Endodermal cell (in vitro differentiated cells): ENCODE results near the gene PRDM2. TPM values are rescaled to one million over a fixed set of nuclear protein-coding genes. Genes with fewer than 3 reads are reported as not detected.

Experiments used
- DNase-seq: peaks from one replicate; pipeline ENCODE4 v3.0.0-alpha.2; 2017
- H3K27ac ChIP-seq: 2 replicates; pipeline ENCODE4 v1.5.1; 2013; ENCODE audit warnings: mild to moderate bottlenecking, low read depth, low read length, moderate library complexity
- H3K27me3 ChIP-seq: 2 replicates; pipeline ENCODE4 v1.6.1; 2013; ENCODE audit warnings: mild to moderate bottlenecking, low read length, moderate library complexity; ENCODE audit not compliant: insufficient read depth, control insufficient read depth, poor library complexity, severe bottlenecking
- H3K36me3 ChIP-seq: 2 replicates; pipeline ENCODE4 v1.7.0; 2013; ENCODE audit warnings: mild to moderate bottlenecking, low read length, moderate library complexity; ENCODE audit not compliant: control insufficient read depth, insufficient read depth
- H3K4me1 ChIP-seq: one replicate; pipeline ENCODE4 v1.7.0; 2013; ENCODE audit warnings: low read length; ENCODE audit not compliant: control insufficient read depth, insufficient read depth
- H3K4me3 ChIP-seq: 2 replicates; pipeline ENCODE4 v1.5.1; 2013; ENCODE audit warnings: mild to moderate bottlenecking, low read length, moderate library complexity
- H3K9ac ChIP-seq: 2 replicates; pipeline ENCODE4 v1.6.1; 2013; ENCODE audit warnings: mild to moderate bottlenecking, low read length, moderate library complexity; ENCODE audit not compliant: poor library complexity, severe bottlenecking; ENCODE audit errors: extremely low read depth
- H3K9me3 ChIP-seq: 2 replicates; pipeline ENCODE4 v1.6.1; 2013; ENCODE audit warnings: mild to moderate bottlenecking, low read length, moderate library complexity; ENCODE audit not compliant: control insufficient read depth
- H3K27ac Mint-ChIP-seq: 2 replicates; pipeline ENCODE4 v1.8.0; 2020; ENCODE audit warnings: mixed read lengths
- H3K27me3 Mint-ChIP-seq: 2 replicates; pipeline ENCODE4 v1.8.0; 2021; ENCODE audit warnings: mild to moderate bottlenecking, mixed read lengths; ENCODE audit not compliant: insufficient read depth
- H3K36me3 Mint-ChIP-seq: 2 replicates; pipeline ENCODE4 v1.8.0; 2020; ENCODE audit warnings: low read depth, mixed read lengths
- H3K4me1 Mint-ChIP-seq: 2 replicates; pipeline ENCODE4 v1.8.0; 2020; ENCODE audit warnings: mixed read lengths
- H3K4me3 Mint-ChIP-seq: 2 replicates; pipeline ENCODE4 v1.8.0; 2020; ENCODE audit warnings: mild to moderate bottlenecking, moderate library complexity, mixed read lengths
- H3K9me3 Mint-ChIP-seq: 2 replicates; pipeline ENCODE4 v1.8.0; 2020; ENCODE audit warnings: mild to moderate bottlenecking, mixed read lengths
- WGBS, 2 experiments: methylation state at CpG; one replicate each; pipeline versions ENCODE4 v1.1.5 to v1.1.7; 2013; ENCODE audit warnings: missing lambda C conversion rate in 2 of 2, mixed read lengths in 1 of 2; ENCODE audit not compliant: insufficient coverage in 1 of 2, insufficient read length in 1 of 2; 5-methylcytosine and 5-hydroxymethylcytosine counted together
- total RNA-seq, 2 donors: library from RNA; stranded (reverse); fragmentation: NEBNext Ultra II Directional in 1 of 2; extraction: Animal tissue kit (Norgen Biotek cat#: 25700) in 1 of 2; gene quantifications; 2 replicates in 1 of 2; 3 replicates in 1 of 2; pipeline ENCODE4 v1.2.1, GENCODE V29; 2021
- TF ChIP-seq, protein P1 (sequence below): fragments of 200-600 bp; sonication (generic); conservative IDR thresholded peaks from 2 replicates; pipeline ENCODE4 v1.5.0; 2021; ENCODE audit warnings: antibody characterized with exemption, mild to moderate bottlenecking

PRDM2 gene
- total RNA-seq, 2 donors from 2014 or later: 29.4 to 35.4 TPM

DNA sequence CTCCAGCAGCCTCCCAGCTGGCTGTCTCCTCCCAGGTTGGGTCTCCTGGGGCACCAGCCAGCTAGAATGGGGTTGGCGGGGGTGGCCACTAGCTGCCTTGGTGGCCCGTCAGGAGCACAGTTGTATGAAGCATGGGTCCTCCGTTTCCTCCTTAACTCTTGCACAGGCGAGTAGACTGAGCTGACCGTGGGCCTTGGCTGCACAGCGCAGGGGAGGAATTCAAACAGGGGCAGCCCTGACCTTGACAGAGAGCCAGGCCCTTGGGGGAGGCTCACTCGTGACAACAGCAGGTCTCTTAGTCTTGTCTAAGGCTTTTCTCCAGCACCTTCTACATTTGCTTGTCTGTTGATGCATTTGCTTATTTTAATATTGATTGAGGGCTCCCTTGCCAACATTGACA is 114.1 kb downstream of the PRDM2 start:
- TF ChIP-seq, protein P1, sequence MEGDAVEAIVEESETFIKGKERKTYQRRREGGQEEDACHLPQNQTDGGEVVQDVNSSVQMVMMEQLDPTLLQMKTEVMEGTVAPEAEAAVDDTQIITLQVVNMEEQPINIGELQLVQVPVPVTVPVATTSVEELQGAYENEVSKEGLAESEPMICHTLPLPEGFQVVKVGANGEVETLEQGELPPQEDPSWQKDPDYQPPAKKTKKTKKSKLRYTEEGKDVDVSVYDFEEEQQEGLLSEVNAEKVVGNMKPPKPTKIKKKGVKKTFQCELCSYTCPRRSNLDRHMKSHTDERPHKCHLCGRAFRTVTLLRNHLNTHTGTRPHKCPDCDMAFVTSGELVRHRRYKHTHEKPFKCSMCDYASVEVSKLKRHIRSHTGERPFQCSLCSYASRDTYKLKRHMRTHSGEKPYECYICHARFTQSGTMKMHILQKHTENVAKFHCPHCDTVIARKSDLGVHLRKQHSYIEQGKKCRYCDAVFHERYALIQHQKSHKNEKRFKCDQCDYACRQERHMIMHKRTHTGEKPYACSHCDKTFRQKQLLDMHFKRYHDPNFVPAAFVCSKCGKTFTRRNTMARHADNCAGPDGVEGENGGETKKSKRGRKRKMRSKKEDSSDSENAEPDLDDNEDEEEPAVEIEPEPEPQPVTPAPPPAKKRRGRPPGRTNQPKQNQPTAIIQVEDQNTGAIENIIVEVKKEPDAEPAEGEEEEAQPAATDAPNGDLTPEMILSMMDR: no peak
- H3K4me1 Mint-ChIP-seq: no peaks in the 10 kb centered on the region
- no peak overlapping the region for H3K9ac ChIP-seq
- H3K36me3 Mint-ChIP-seq: no peaks in the 10 kb centered on the region
- H3K27me3 Mint-ChIP-seq: no peaks in the 10 kb centered on the region
- DNase-seq: no peak
- no peaks in the 10 kb centered on the region for H3K9me3 ChIP-seq
- no peak overlapping the region for H3K27ac ChIP-seq
- H3K27ac Mint-ChIP-seq: no peak overlapping the region
- no peak overlapping the region for H3K4me3 Mint-ChIP-seq
- no peaks in the 10 kb centered on the region for H3K27me3 ChIP-seq
- no peaks in the 10 kb centered on the region for H3K4me1 ChIP-seq
- no peaks in the 10 kb centered on the region for H3K36me3 ChIP-seq
- H3K9me3 Mint-ChIP-seq: no peaks in the 10 kb centered on the region
- 90 to 95% methylated on average over 7 of the region's 7 CpGs for WGBS, 2 experiments
- H3K4me3 ChIP-seq: no peak overlapping the region

DNA sequence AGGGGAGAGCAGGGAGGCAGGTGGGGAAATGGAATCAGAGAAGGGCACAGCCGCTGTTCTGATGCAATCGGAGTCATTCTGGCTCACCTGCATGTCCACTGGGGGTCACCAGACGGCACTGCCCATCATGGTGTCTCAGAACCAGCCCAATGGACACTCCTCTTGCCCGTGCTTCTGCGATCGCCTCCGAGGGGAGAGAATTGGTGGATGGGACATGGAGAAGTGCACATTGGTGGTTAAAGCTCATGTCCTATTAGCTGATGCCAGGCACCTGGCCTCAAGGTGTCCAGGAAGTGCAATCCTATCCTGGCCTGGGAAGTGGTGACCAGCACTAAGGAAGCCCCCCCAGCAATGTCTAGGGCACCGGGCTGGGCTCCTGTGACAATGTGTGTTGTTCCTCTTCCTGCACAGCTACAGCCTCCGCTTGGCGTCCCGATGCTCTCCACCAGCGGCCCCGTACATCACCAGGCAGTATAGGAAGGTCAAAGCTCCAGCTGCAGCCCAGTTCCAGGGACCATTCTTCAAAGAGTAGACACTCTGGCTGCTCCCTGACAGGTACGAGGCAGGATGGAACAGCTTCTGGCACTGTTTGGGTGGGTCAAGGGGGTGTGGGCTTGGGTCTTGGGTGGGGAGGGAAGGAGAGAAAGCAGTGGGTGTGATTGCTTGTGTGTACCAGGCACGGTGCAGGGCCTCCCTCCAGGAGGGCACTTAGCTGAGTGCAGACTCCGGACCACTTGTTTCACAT is 116.2 kb downstream of the PRDM2 start:
- H3K4me1 ChIP-seq: no peaks in the 10 kb centered on the region
- WGBS, 2 experiments: 91 to 92% methylated on average over 10 to 16 of the region's 16 CpGs
- Mint-ChIP-seq H3K4me1 (no peaks in the 10 kb centered on the region), H3K4me3 (no peak overlapping the region), H3K27ac (no peak overlapping the region), H3K9me3 (no peaks in the 10 kb centered on the region), H3K36me3 (no peaks in the 10 kb centered on the region), H3K27me3 (no peaks in the 10 kb centered on the region)
- TF ChIP-seq, protein P1: no peak
- no peaks in the 10 kb centered on the region for H3K36me3 ChIP-seq
- DNase-seq: no peak
- H3K9me3 ChIP-seq: no peaks in the 10 kb centered on the region
- no peaks in the 10 kb centered on the region for H3K27me3 ChIP-seq
- no peak overlapping the region for H3K9ac ChIP-seq
- H3K4me3 ChIP-seq: no peak overlapping the region
- no peak overlapping the region for H3K27ac ChIP-seq

DNA sequence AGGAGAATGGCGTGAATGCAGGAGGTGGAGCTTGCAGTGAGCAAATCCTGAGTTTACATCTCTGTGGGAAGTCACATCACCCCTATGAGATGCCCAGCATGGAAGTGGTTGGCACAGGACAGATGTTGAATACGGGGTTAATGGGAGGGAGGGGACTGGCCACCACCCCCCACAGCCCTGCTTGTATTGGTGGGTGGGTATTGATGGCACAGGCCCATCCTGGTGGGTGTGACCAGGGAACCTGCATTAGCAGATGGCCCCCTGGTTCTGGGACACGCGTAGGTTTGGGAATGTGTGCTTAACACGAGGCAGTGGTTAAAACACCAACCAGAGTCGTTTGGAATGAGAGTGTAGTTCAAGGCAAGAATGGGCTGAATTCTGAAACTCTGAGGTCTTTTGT is 117.9 kb downstream of the PRDM2 start:
- Mint-ChIP-seq H3K36me3 (peaks cover 8% of the 10 kb centered on the region), H3K4me1 (no peaks in the 10 kb centered on the region), H3K27me3 (peaks cover 2% of the 10 kb centered on the region), H3K4me3 (no peak overlapping the region), H3K9me3 (no peaks in the 10 kb centered on the region), H3K27ac (no peak overlapping the region)
- Histone ChIP-seq H3K4me3 (no peak overlapping the region), H3K36me3 (no peaks in the 10 kb centered on the region), H3K27me3 (no peaks in the 10 kb centered on the region), H3K27ac (no peak overlapping the region), H3K9ac (no peak overlapping the region), H3K9me3 (no peaks in the 10 kb centered on the region), H3K4me1 (no peaks in the 10 kb centered on the region)
- 79 to 84% methylated on average over 5 to 6 of the region's 6 CpGs for WGBS, 2 experiments
- peak; percentile 40 for DNase-seq
- TF ChIP-seq, protein P1: no peak
